ENCODE data around the gene TMEM18. TPM values are rescaled to one million over a fixed set of nuclear protein-coding genes. Genes with fewer than 3 reads are reported as not detected.

Gene TMEM18
- total RNA-seq, 1 donor from 2014 or later, result 50.0 TPM

DNA sequence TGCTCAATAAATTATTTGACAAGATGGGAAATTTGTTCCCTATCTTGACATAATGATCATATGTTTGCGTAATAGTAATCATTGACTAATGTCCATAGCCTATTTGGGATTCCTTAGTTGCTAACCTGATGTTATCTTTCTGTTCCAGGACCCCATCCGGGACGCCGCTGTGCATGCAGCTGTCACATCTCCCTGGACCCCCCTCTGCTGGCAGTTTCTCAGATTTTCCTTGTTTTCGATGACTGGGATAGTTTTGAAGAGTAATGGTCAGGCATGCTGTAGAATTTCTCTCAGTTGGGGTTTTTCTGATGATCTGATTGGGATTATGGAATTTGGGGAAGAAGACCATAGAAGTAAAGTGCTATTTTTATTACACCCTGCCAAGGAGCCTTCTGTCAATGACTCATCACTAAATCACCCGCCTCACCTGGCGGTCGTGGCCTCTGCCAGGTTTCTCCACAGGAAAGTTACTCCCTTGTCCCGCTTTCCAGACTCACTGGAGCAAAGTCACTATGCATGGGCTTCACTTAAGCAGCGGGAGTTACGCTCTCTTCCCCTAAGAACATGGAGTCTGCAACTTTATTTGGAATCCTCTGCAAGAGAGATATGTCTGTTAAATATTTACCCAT lies 19.9 kb upstream of the TMEM18 start:
- H3K4me3 ChIP-seq, result no peak overlapping the region
- no peaks in the 10 kb centered on the region for H3K79me2 ChIP-seq (ENCODE audit: low read depth)
- Mint-ChIP-seq H3K27me3 (ENCODE audit: insufficient read depth, low read depth) (peaks cover 2% of the 10 kb centered on the region), H3K4me1 (peaks cover 7% of the 10 kb centered on the region), H3K4me3 (no peak overlapping the region), H3K27ac (no peak overlapping the region), H3K9me3 (peaks cover 9% of the 10 kb centered on the region), H3K36me3 (no peaks in the 10 kb centered on the region)
- no peaks in the 10 kb centered on the region for H3F3A ChIP-seq (ENCODE audit: low read depth)
- no peak for DNase-seq (ENCODE audit: low spot score)
- H3K27ac ChIP-seq, result no peak overlapping the region
- no peaks in the 10 kb centered on the region for H3K4me1 ChIP-seq
- H3K27me3 ChIP-seq, result no peaks in the 10 kb centered on the region
- peaks cover 4% of the 10 kb centered on the region for H3K36me3 ChIP-seq
- TF ChIP-seq EZH2phosphoT487 (IDR thresholded peaks at IDR 0.05) (no peak), EZH2 (IDR thresholded peaks at IDR 0.05) (no peak)
- TF ChIP-seq, protein P1, sequence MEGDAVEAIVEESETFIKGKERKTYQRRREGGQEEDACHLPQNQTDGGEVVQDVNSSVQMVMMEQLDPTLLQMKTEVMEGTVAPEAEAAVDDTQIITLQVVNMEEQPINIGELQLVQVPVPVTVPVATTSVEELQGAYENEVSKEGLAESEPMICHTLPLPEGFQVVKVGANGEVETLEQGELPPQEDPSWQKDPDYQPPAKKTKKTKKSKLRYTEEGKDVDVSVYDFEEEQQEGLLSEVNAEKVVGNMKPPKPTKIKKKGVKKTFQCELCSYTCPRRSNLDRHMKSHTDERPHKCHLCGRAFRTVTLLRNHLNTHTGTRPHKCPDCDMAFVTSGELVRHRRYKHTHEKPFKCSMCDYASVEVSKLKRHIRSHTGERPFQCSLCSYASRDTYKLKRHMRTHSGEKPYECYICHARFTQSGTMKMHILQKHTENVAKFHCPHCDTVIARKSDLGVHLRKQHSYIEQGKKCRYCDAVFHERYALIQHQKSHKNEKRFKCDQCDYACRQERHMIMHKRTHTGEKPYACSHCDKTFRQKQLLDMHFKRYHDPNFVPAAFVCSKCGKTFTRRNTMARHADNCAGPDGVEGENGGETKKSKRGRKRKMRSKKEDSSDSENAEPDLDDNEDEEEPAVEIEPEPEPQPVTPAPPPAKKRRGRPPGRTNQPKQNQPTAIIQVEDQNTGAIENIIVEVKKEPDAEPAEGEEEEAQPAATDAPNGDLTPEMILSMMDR (IDR thresholded peaks at IDR 0.05), result no peak
- no peak overlapping the region for H3K9ac ChIP-seq
- no peaks in the 10 kb centered on the region for H4K20me1 ChIP-seq (ENCODE audit: low read depth)
- H3K4me2 ChIP-seq, result no peak overlapping the region
- peaks cover 10% of the 10 kb centered on the region for H3K9me3 ChIP-seq (ENCODE audit: low read depth)
- H2AFZ ChIP-seq (replicated peaks), result no peak overlapping the region

DNA sequence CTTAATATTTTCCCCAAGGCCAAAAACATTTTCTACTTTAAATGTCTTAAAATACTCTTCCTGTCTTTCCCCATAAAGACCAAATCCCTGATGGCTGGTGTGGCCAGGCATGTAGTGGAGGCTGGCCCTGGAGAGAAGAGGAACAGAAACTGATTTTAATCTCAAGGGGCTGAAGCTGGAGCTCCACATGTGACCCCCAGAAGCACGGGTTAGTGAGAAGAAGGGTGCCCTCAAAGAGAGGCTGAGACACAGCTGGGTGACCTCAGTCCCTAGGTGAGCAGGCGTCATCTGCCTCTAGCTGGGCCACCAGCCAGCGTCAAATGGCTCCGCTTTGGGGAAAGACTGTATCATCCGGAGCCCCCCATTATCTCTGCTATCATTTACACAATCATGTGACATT lies 19.3 kb upstream of the TMEM18 start:
- Histone ChIP-seq H4K20me1 (ENCODE audit: low read depth) (no peaks in the 10 kb centered on the region), H3F3A (ENCODE audit: low read depth) (no peaks in the 10 kb centered on the region), H3K4me2 (no peak overlapping the region), H3K27me3 (no peaks in the 10 kb centered on the region), H3K9me3 (ENCODE audit: low read depth) (peaks cover 10% of the 10 kb centered on the region), H3K36me3 (peaks cover 4% of the 10 kb centered on the region), H3K9ac (no peak overlapping the region), H3K27ac (no peak overlapping the region), H2AFZ (replicated peaks) (no peak overlapping the region), H3K79me2 (ENCODE audit: low read depth) (no peaks in the 10 kb centered on the region), H3K4me3 (no peak overlapping the region), H3K4me1 (no peaks in the 10 kb centered on the region)
- TF ChIP-seq EZH2 (IDR thresholded peaks at IDR 0.05) (no peak), EZH2phosphoT487 (IDR thresholded peaks at IDR 0.05) (no peak)
- TF ChIP-seq, protein P1 (IDR thresholded peaks at IDR 0.05), result no peak
- no peak overlapping the region for H3K4me3 Mint-ChIP-seq
- peaks cover 9% of the 10 kb centered on the region for H3K9me3 Mint-ChIP-seq
- H3K4me1 Mint-ChIP-seq, result peaks cover 7% of the 10 kb centered on the region
- no peaks in the 10 kb centered on the region for H3K36me3 Mint-ChIP-seq
- no peak for DNase-seq (ENCODE audit: low spot score)
- peaks cover 2% of the 10 kb centered on the region for H3K27me3 Mint-ChIP-seq (ENCODE audit: insufficient read depth, low read depth)
- no peak overlapping the region for H3K27ac Mint-ChIP-seq

DNA sequence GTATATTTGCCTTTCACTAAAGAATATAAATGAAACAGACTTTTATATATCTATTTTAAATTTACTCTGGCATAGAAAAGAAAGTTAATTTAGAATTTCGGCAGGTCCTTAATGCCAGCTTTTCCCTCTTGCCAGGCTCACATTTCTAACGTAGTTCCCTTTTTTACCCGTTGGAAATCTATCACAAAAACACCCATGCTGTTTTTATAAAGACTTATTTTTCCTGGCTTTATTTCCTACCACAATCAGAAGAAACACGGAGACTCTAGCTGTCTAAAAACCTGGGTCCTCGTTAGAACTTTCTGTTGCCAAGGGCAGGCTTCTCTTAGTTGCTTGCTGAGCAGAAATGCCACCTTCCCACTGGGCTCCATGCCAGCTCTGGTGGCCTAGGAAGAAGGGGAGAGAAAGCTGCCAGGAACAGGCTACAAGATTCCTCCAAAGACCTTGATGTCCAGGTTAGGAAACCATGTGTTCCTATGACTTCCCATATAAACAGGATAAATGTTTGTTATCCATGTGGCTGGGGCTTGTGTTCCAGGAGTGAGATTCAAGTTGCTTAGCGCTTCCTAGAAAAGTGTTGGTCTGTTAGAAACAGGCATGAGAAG lies 17.8 kb upstream of the TMEM18 start:
- H3K27ac Mint-ChIP-seq, result no peak overlapping the region
- no peak overlapping the region for H3K4me2 ChIP-seq
- no peaks in the 10 kb centered on the region for H4K20me1 ChIP-seq (ENCODE audit: low read depth)
- TF ChIP-seq EZH2phosphoT487 (IDR thresholded peaks at IDR 0.05), result no peak
- TF ChIP-seq EZH2 (IDR thresholded peaks at IDR 0.05), result no peak
- TF ChIP-seq, protein P1 (IDR thresholded peaks at IDR 0.05), result no peak
- H3K36me3 ChIP-seq, result peaks cover 4% of the 10 kb centered on the region
- H3K79me2 ChIP-seq (ENCODE audit: low read depth), result no peaks in the 10 kb centered on the region
- H3F3A ChIP-seq (ENCODE audit: low read depth), result no peaks in the 10 kb centered on the region
- H3K4me3 Mint-ChIP-seq, result no peak overlapping the region
- H3K9me3 Mint-ChIP-seq, result peaks cover 8% of the 10 kb centered on the region
- H2AFZ ChIP-seq (replicated peaks), result no peak overlapping the region
- peaks cover 3% of the 10 kb centered on the region for H3K36me3 Mint-ChIP-seq
- DNase-seq (ENCODE audit: low spot score), result no peak
- H3K27me3 ChIP-seq, result no peaks in the 10 kb centered on the region
- peaks cover 7% of the 10 kb centered on the region for H3K4me1 Mint-ChIP-seq
- no peak overlapping the region for H3K4me3 ChIP-seq
- peaks cover 9% of the 10 kb centered on the region for H3K9me3 ChIP-seq (ENCODE audit: low read depth)
- no peak overlapping the region for H3K9ac ChIP-seq
- peaks cover 2% of the 10 kb centered on the region for H3K27me3 Mint-ChIP-seq (ENCODE audit: insufficient read depth, low read depth)
- H3K4me1 ChIP-seq, result no peaks in the 10 kb centered on the region
- no peak overlapping the region for H3K27ac ChIP-seq

Measured in neural progenitor cell (in vitro differentiated cells).